Suprapubic skin (tissue), 4 donors: ENCODE measurements around the gene PACSIN2. TPM values are rescaled to one million over a fixed set of nuclear protein-coding genes. Genes with fewer than 3 reads are reported as not detected.

Experiments
- DNase-seq, 2 donors: peaks; one replicate each; pipeline ENCODE4 v3.0.0-alpha.2; 2019; ENCODE audit warnings: low spot score in 2 of 2
- H3K27ac ChIP-seq: fragments of 200-600 bp; sonication (generic); one replicate; pipeline ENCODE4 v1.5.1; 2019
- H3K27me3 ChIP-seq: fragments of 200-600 bp; sonication (generic); one replicate; pipeline ENCODE4 v1.5.1; 2019
- H3K36me3 ChIP-seq: fragments of 200-600 bp; sonication (generic); one replicate; pipeline ENCODE4 v1.5.1; 2019
- H3K4me1 ChIP-seq: fragments of 200-600 bp; sonication (generic); one replicate; pipeline ENCODE4 v1.5.1; 2019
- H3K4me3 ChIP-seq: fragments of 200-600 bp; sonication (generic); one replicate; pipeline ENCODE4 v1.5.1; 2019; ENCODE audit warnings: mild to moderate bottlenecking
- H3K9me3 ChIP-seq: fragments of 200-600 bp; sonication (generic); one replicate; pipeline ENCODE4 v1.5.1; 2019
- EP300 ChIP-seq: sonication (generic); formaldehyde crosslinking; IDR thresholded peaks from one replicate; pipeline ENCODE4 v1.6.1; 2017; ENCODE audit warnings: antibody characterized with exemption
- POLR2A ChIP-seq, 2 donors: fragments of 450-650 bp; IDR thresholded peaks; one replicate each; pipeline ENCODE4 v1.6.1; 2017; ENCODE audit warnings: antibody characterized with exemption in 2 of 2, mild to moderate bottlenecking in 2 of 2, moderate library complexity in 2 of 2
- POLR2AphosphoS5 ChIP-seq, 3 donors: sonication (generic); formaldehyde crosslinking; IDR thresholded peaks; one replicate each; pipeline ENCODE4 v1.6.1; 2017; ENCODE audit warnings: antibody characterized with exemption in 3 of 3
- WGBS: methylation state at CpG from one replicate; pipeline ENCODE4 v1.1.5; 2018; 5-methylcytosine and 5-hydroxymethylcytosine counted together
- total RNA-seq, 4 donors: library from RNA; depleted of rRNA; stranded (reverse); fragments of >200 nt; gene quantifications; one replicate each; pipeline ENCODE4 v1.1.0, GENCODE V29; 2016
- TF ChIP-seq, protein P1 (sequence below), 2 donors: fragments of 200-600 bp in 1 of 2; fragments of 450-650 bp in 1 of 2; sonication (generic) in 1 of 2; IDR thresholded peaks; one replicate each; pipeline ENCODE4 v1.5.1; 2016 to 2019; ENCODE audit warnings: antibody characterized with exemption in 2 of 2, mild to moderate bottlenecking in 1 of 2, moderate library complexity in 1 of 2

PACSIN2 gene
- total RNA-seq, 4 donors from 2014 or later: 38.9 to 74.8 (median 55.3) TPM

DNA sequence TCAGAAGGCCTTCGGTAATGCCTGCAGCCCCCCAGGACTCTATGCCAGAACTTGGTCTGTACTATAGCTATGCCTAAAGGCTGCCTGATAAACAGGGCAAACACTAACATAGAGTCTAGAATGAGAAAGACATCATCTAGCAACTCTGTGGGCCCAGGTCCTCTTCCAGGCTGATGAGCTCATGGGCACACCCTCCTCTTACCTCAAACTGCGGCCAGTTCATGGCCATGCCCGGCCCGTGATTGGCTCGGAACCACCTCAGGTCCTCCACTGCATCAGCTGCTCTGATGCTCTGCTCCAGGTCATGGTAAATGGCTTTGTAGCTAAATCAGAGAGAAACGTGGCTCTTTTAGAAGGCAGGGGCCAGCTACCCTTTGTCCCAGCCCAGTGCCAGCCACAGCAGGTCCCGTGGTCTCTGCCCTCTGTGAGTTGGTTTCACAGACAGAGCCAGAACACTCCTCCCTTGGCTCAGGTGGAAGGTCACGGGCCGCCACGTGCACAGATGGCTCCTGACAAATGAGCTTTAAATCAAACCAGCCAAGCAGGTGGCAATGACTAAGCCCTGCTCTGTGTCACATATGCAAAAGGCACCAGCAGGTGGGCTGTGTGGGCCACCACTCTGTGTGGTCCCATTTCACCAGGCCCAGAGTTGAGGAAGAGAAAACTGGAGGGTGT is 132.8 kb downstream of the PACSIN2 start:
- Histone ChIP-seq H3K27ac (no peak overlapping the region), H3K9me3 (no peaks in the 10 kb centered on the region), H3K27me3 (no peaks in the 10 kb centered on the region), H3K4me3 (no peak overlapping the region), H3K4me1 (peaks cover 9% of the 10 kb centered on the region), H3K36me3 (peaks cover 87% of the 10 kb centered on the region)
- 61% methylated on average over 4 of the region's 10 CpGs for WGBS
- TF ChIP-seq, protein P1, sequence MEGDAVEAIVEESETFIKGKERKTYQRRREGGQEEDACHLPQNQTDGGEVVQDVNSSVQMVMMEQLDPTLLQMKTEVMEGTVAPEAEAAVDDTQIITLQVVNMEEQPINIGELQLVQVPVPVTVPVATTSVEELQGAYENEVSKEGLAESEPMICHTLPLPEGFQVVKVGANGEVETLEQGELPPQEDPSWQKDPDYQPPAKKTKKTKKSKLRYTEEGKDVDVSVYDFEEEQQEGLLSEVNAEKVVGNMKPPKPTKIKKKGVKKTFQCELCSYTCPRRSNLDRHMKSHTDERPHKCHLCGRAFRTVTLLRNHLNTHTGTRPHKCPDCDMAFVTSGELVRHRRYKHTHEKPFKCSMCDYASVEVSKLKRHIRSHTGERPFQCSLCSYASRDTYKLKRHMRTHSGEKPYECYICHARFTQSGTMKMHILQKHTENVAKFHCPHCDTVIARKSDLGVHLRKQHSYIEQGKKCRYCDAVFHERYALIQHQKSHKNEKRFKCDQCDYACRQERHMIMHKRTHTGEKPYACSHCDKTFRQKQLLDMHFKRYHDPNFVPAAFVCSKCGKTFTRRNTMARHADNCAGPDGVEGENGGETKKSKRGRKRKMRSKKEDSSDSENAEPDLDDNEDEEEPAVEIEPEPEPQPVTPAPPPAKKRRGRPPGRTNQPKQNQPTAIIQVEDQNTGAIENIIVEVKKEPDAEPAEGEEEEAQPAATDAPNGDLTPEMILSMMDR (IDR thresholded peaks at IDR 0.05): no peak
- no peak for TF ChIP-seq EP300
- no peak for TF ChIP-seq POLR2AphosphoS5 (IDR thresholded peaks at IDR 0.05)
- no peak for TF ChIP-seq POLR2A (IDR thresholded peaks at IDR 0.05)
- DNase-seq: no peak

DNA sequence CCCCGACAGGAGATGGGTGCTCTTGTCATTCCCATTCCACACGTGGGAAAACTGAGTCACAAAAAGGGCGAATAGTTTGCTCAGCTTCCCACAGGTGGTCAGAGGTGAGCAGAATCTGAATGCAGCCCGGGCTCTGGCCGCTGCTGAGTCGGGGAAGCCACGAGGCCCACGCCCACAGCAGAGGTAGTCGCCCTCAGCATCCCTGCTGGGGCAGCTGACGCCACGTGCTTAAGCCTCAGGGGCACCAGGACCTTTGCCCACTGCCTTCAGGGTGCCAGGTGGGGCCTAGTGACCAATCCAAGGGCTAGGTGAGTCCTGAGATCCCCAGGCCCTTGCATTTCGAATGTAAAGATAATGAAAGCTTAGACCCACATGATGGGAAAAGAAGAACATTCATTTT is 133.7 kb downstream of the PACSIN2 start:
- WGBS: 94% methylated on average over 12 of the region's 12 CpGs
- H3K36me3 ChIP-seq: peaks cover 90% of the 10 kb centered on the region
- H3K27me3 ChIP-seq: no peaks in the 10 kb centered on the region
- no peak for DNase-seq
- TF ChIP-seq, protein P1 (IDR thresholded peaks at IDR 0.05): no peak
- TF ChIP-seq POLR2A (IDR thresholded peaks at IDR 0.05) (no peak), POLR2AphosphoS5 (IDR thresholded peaks at IDR 0.05) (no peak), EP300 (no peak)
- no peaks in the 10 kb centered on the region for H3K9me3 ChIP-seq
- no peak overlapping the region for H3K4me3 ChIP-seq
- H3K4me1 ChIP-seq: peaks cover 9% of the 10 kb centered on the region
- no peak overlapping the region for H3K27ac ChIP-seq

DNA sequence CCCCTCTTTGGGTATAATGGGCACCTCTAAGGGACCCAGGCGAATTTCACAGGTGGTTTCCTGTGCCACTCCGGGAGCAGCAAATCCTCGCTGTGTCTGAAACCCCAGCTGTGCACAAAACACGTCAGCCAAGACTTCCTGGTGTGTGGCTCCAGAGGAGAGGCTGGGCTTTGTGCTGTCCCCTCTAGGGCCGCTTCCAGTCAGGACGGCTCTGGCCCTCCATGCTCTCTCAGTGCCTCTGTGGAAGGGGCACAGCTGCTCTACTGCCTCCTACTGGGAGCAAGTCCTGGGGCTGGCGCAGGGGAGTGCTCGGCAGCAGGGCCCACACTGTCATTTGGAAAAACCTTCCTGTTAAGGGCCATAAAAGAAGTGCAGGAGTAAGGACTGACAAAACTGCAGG is 134.1 kb downstream of the PACSIN2 start:
- H3K9me3 ChIP-seq: no peaks in the 10 kb centered on the region
- H3K27me3 ChIP-seq: no peaks in the 10 kb centered on the region
- TF ChIP-seq POLR2AphosphoS5 (IDR thresholded peaks at IDR 0.05) (no peak), EP300 (no peak), POLR2A (IDR thresholded peaks at IDR 0.05) (no peak)
- TF ChIP-seq, protein P1 (IDR thresholded peaks at IDR 0.05): no peak
- peaks cover 95% of the 10 kb centered on the region for H3K36me3 ChIP-seq
- no peak overlapping the region for H3K4me3 ChIP-seq
- no peak overlapping the region for H3K27ac ChIP-seq
- H3K4me1 ChIP-seq: peaks cover 8% of the 10 kb centered on the region
- 89% methylated on average over 6 of the region's 8 CpGs for WGBS
- DNase-seq: no peak

DNA sequence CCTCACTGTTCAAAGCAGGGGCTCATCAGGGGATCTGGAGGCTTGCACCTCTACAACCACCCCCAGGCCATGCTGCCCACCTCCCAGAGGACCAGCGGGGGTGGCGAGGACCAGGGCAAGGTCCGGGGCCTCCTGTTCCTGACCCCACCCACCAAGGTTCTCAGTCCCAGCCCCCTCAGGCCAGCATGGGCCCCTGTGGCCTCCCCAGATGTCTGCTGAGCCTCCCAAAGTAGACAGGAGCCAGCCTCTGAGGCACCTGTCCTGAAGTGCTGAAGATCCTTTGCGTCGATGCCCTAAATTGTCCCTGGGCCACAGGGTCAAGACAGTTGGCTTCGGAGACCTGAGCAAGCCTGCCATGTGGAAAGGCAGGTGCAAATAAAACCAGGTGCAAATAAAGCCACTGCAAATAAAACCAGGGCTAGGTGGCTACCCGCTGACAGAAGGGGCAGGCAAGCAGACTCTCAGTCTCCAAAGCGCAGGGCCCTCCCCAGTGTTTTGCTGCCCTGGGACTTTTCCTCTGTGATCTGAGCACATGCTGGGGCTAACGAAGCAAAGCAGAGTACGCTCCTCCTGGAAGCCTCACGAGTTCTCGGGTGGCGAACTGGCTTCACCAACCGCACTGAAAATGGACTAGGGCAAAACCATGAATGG is 135.5 kb downstream of the PACSIN2 start:
- no peak for DNase-seq
- Histone ChIP-seq H3K36me3 (peaks cover 96% of the 10 kb centered on the region), H3K4me3 (no peak overlapping the region), H3K4me1 (no peaks in the 10 kb centered on the region), H3K27me3 (no peaks in the 10 kb centered on the region), H3K9me3 (no peaks in the 10 kb centered on the region), H3K27ac (no peak overlapping the region)
- TF ChIP-seq EP300: no peak
- TF ChIP-seq, protein P1 (IDR thresholded peaks at IDR 0.05): no peak
- TF ChIP-seq POLR2A (IDR thresholded peaks at IDR 0.05): no peak
- no peak for TF ChIP-seq POLR2AphosphoS5 (IDR thresholded peaks at IDR 0.05)
- WGBS: 92% methylated on average over 11 of the region's 14 CpGs

DNA sequence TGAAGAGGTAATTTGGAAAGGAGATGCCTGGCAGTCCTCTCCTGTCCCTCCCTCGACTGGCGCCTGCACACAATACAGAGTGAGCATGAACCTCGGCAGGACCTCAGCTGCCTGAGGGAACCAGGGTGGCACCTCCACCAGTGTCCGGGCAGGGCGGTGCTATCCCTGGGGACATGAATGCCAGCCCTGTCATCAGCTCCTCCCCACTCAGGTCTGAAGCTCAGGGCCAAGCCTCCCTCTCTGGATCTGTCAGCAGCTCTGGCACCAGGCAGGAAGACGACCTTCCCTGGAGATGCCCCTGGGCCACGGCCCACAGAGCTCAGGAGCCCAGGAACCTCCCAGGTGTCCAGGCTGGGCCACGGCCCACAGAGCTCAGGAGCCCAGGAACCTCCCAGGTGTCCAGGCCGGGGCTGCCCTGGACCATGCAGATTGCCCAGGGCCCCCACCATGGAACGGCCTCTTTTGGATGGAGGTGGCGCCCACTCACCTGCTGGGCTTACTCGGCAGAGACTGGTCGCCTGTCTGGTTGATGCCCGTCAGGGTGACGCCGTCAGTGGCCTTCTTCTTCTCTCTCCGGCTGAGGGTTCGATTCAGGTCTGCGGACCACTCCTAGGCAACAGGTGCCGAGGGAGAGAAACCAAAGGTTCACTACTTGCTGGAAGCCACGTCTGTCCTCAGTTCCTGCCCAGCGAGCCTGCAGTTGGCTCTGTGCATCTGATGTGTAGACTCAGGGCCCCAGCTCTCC is 136.2 kb downstream of the PACSIN2 start:
- peaks cover 98% of the 10 kb centered on the region for H3K36me3 ChIP-seq

More for the DNA sequence above, 136.2 kb downstream of the PACSIN2 start:
- no peaks in the 10 kb centered on the region for H3K9me3 ChIP-seq
- H3K27me3 ChIP-seq: no peaks in the 10 kb centered on the region
- H3K4me1 ChIP-seq: no peaks in the 10 kb centered on the region
- no peak overlapping the region for H3K4me3 ChIP-seq
- TF ChIP-seq EP300 (no peak), POLR2AphosphoS5 (IDR thresholded peaks at IDR 0.05) (no peak)
- H3K27ac ChIP-seq: no peak overlapping the region
- no peak for DNase-seq
- 100% methylated on average over 6 of the region's 22 CpGs for WGBS
